Uterus (tissue), 2 donors: ENCODE data around the gene ZFAND3.

Source experiments
- CTCF ChIP-seq, 4 experiments: fragments of 200-600 bp in 2 of 4; fragments of 450-650 bp in 2 of 4; sonication (generic) in 2 of 4; IDR thresholded peaks; one replicate each; pipeline ENCODE4 v1.5.1; 2016 to 2019; ENCODE audit warnings: antibody characterized with exemption in 4 of 4, mild to moderate bottlenecking in 2 of 4, moderate library complexity in 1 of 4
- POLR2A ChIP-seq, 2 donors: fragments of 450-650 bp; IDR thresholded peaks; one replicate each; pipeline ENCODE4 v1.6.1; 2016; ENCODE audit warnings: antibody characterized with exemption in 2 of 2, mild to moderate bottlenecking in 1 of 2, moderate library complexity in 1 of 2

GRCh38 chr6:37897818-37898515, 78.4 kb downstream of the ZFAND3 start:
- TF ChIP-seq CTCF (IDR thresholded peaks at IDR 0.05) (no peak), POLR2A (IDR thresholded peaks at IDR 0.05) (no peak)
